HepG2 (cell line): ENCODE data around the gene RWDD2A. TPM values are rescaled to one million over a fixed set of nuclear protein-coding genes. Genes with fewer than 3 reads are reported as not detected.

Experiments used
- polyA plus RNA-seq, 8 experiments: library from polyadenylated mRNA; depleted of rRNA in 3 of 8; stranded (reverse) in 7 of 8; unstranded in 1 of 8; fragments of >200 nt; fragmentation: Illumina TruSeq in 4 of 8; extraction: Trizol in 4 of 8; gene quantifications; 2 replicates each; pipeline versions ENCODE4 v1.2.1 to v1.2.3, GENCODE V29; 2011 to 2016; ENCODE audit warnings: low read depth in 4 of 8, missing spikeins in 1 of 8, mixed read lengths in 1 of 8; ENCODE audit not compliant: insufficient read depth in 1 of 8
- total RNA-seq, 5 experiments: library from RNA; depleted of rRNA; stranded (reverse); fragments of >200 nt; fragmentation: Illumina TruSeq; extraction: Trizol; gene quantifications; 2 replicates each; pipeline ENCODE4 v1.2.3, GENCODE V29; 2016; ENCODE audit warnings: low read depth in 1 of 5

Gene RWDD2A
- total and polyA plus RNA-seq, 2 of the 13 experiments (the other 11 are each of a cell fraction or from before 2014, with no cell fraction given) = 5.3 to 8.1 TPM

Other genes starting within 250 kb of the RWDD2A start
- gene UBE3D, start 127.5 kb upstream of the RWDD2A start, total RNA-seq (2016; rRNA removed; fragmentation: Illumina TruSeq; extraction: Trizol) = 11.4 and 12.3 TPM in 2 replicates
- gene UBE3D, start 127.5 kb upstream of the RWDD2A start, polyA plus RNA-seq (2011; rRNA removed) = 3.4 and 5.1 TPM in 2 replicates
- gene DOP1A, start 125.7 kb upstream of the RWDD2A start, total RNA-seq (2016; rRNA removed; fragmentation: Illumina TruSeq; extraction: Trizol) = 16.7 and 18.9 TPM in 2 replicates
- gene DOP1A, start 125.7 kb upstream of the RWDD2A start, polyA plus RNA-seq (2011; rRNA removed) = 4.2 and 5.2 TPM in 2 replicates
- 163 and 231 TPM in 2 replicates for gene PGM3, start 92 bp upstream of the RWDD2A start, total RNA-seq (2016; rRNA removed; fragmentation: Illumina TruSeq; extraction: Trizol)
- 54.2 and 72.5 TPM in 2 replicates for gene PGM3, start 92 bp upstream of the RWDD2A start, polyA plus RNA-seq (2011; rRNA removed)
- gene ME1, start 237.7 kb downstream of the RWDD2A start, total RNA-seq (2016; rRNA removed; fragmentation: Illumina TruSeq; extraction: Trizol) = not detected in 2 replicates
- gene ME1, start 237.7 kb downstream of the RWDD2A start, polyA plus RNA-seq (2011; rRNA removed) = not detected in 2 replicates